Endothelial cell of umbilical vein (primary cell): Measurements from ENCODE around the gene APELA. TPM values are rescaled to one million over a fixed set of nuclear protein-coding genes. Genes with fewer than 3 reads are reported as not detected.

Experiments used
- BruUV-seq: library from RNA; stranded (reverse); fragments of 400-500 nt; replicated peaks from 2 replicates; lab custom pipeline; 2021; lab: Mats Ljungman, UMichigan
- CTCF ChIA-PET: fragments of 300-600, 350-600 bp; sonication (Branson Sonifier 250); formaldehyde crosslinking; loops from one replicate; lab custom pipeline; 2021; ENCODE audit warnings: antibody characterized with exemption, inconsistent platforms; lab: Charles Lee
- POLR2A ChIA-PET: fragments of 300-600, 350-600 bp; sonication (Branson Sonifier 250); formaldehyde crosslinking; loops from one replicate; lab custom pipeline; 2021; ENCODE audit warnings: antibody characterized with exemption, inconsistent platforms; lab: Charles Lee
- DNase-seq: peaks from one replicate; pipeline ENCODE4 v3.0.0-alpha.2; 2011; ENCODE audit warnings: low read depth, low spot score
- FAIRE-seq: peaks from 2 replicates; lab custom pipeline; 2011; peaks lifted over from hg19 to GRCh38; lab: Jason Lieb, UNC
- H2AFZ ChIP-seq: 2 replicates; pipeline ENCODE4 v1.6.0; 2012; ENCODE audit warnings: low read depth, low read length, control low read depth, inconsistent platforms
- H3K27ac ChIP-seq: 2 replicates; pipeline ENCODE4 v1.5.1; 2011; ENCODE audit warnings: low read depth, mild to moderate bottlenecking, control low read depth, low read length, moderate library complexity; ENCODE audit not compliant: insufficient read depth
- H3K27me3 ChIP-seq, 2 experiments: 2 replicates each; pipeline versions ENCODE4 v1.6.0 to v1.6.1; 2011; ENCODE audit warnings: low read length in 2 of 2, mixed read lengths in 1 of 2; ENCODE audit not compliant: control insufficient read depth in 2 of 2, insufficient read depth in 2 of 2
- H3K36me3 ChIP-seq, 2 experiments: 2 replicates in 1 of 2; 3 replicates in 1 of 2; pipeline ENCODE4 v1.5.1; 2011; ENCODE audit warnings: low read length in 2 of 2, mild to moderate bottlenecking in 1 of 2, moderate library complexity in 1 of 2; ENCODE audit not compliant: control insufficient read depth in 2 of 2, insufficient read depth in 2 of 2; ENCODE audit errors: extremely low read depth in 1 of 2
- H3K4me1 ChIP-seq: 3 replicates; pipeline ENCODE4 v1.5.1; 2011; ENCODE audit warnings: mild to moderate bottlenecking, low read length; ENCODE audit not compliant: control insufficient read depth, insufficient read depth; ENCODE audit errors: extremely low read depth
- H3K4me2 ChIP-seq: 2 replicates; pipeline ENCODE4 v1.6.1; 2011; ENCODE audit warnings: low read length, control low read depth, mixed read lengths; ENCODE audit not compliant: insufficient read depth
- H3K4me3 ChIP-seq, 3 experiments: fragments of 200-600 bp in 1 of 3; sonication (generic), shearing (Covaris generic) in 1 of 3; replicated peaks in 1 of 3; 2 replicates each; pipeline ENCODE4 v1.5.1; 2011 to 2016; ENCODE audit warnings: control low read depth in 3 of 3, low read length in 3 of 3, mild to moderate bottlenecking in 2 of 3, inconsistent platforms in 1 of 3, low read depth in 1 of 3, moderate library complexity in 1 of 3; ENCODE audit not compliant: insufficient read depth in 1 of 3
- H3K79me2 ChIP-seq: 2 replicates; pipeline ENCODE4 v1.6.0; 2012; ENCODE audit warnings: low read length, inconsistent platforms; ENCODE audit not compliant: control insufficient read depth, insufficient read depth
- H3K9ac ChIP-seq: replicated peaks from 2 replicates; pipeline ENCODE3; 2011; ENCODE audit warnings: low read length, control low read depth; ENCODE audit not compliant: insufficient read depth; ENCODE audit errors: extremely low read depth
- H3K9me1 ChIP-seq: replicated peaks from 3 replicates; pipeline ENCODE4 v1.6.0; 2011; ENCODE audit warnings: mild to moderate bottlenecking, low read length; ENCODE audit not compliant: control insufficient read depth, insufficient read depth; ENCODE audit errors: extremely low read depth
- H3K9me3 ChIP-seq: replicated peaks from 2 replicates; pipeline ENCODE4 v1.5.1; 2012; ENCODE audit warnings: low read length, inconsistent platforms; ENCODE audit not compliant: control insufficient read depth, insufficient read depth
- H4K20me1 ChIP-seq: replicated peaks from 2 replicates; pipeline ENCODE3; 2011; ENCODE audit warnings: mild to moderate bottlenecking, low read length; ENCODE audit not compliant: control insufficient read depth, insufficient read depth; ENCODE audit errors: extremely low read depth
- EZH2 ChIP-seq: IDR thresholded peaks from 2 replicates; pipeline ENCODE4 v1.6.1; 2012; ENCODE audit warnings: borderline replicate concordance, low read depth, mild to moderate bottlenecking, moderate library complexity, low read length, inconsistent platforms; ENCODE audit not compliant: severe bottlenecking
- FOS ChIP-seq: IDR thresholded peaks from 2 replicates; pipeline ENCODE4 v1.6.1; 2011; ENCODE audit warnings: mild to moderate bottlenecking, low read length, moderate library complexity, borderline replicate concordance; ENCODE audit not compliant: insufficient read depth
- GATA2 ChIP-seq: IDR thresholded peaks from 2 replicates; pipeline ENCODE4 v1.7.0; 2011; ENCODE audit warnings: low read depth, mild to moderate bottlenecking, moderate library complexity, mixed read lengths, low read length; ENCODE audit not compliant: insufficient read length, insufficient read depth
- JUN ChIP-seq: IDR thresholded peaks from 2 replicates; pipeline ENCODE4 v1.6.1; 2011; ENCODE audit warnings: borderline replicate concordance, low read depth; ENCODE audit not compliant: insufficient read length, insufficient read depth
- MYC ChIP-seq: IDR thresholded peaks from one replicate; pipeline ENCODE4 v1.6.1; 2011; ENCODE audit warnings: mild to moderate bottlenecking, low read depth, low read length
- POLR2A ChIP-seq: IDR thresholded peaks from 2 replicates; pipeline ENCODE4 v1.6.1; 2012; ENCODE audit warnings: low read depth, mild to moderate bottlenecking, control low read depth, low read length
- POLR2AphosphoS5 ChIP-seq: IDR thresholded peaks from 2 replicates; pipeline ENCODE4 v1.6.1; 2012; ENCODE audit warnings: low read depth, mild to moderate bottlenecking, control low read depth, low read length, moderate library complexity; ENCODE audit not compliant: insufficient read depth
- dilution Hi-C: fragments of 300-500 bp; cut with MboI; formaldehyde crosslinking; loops from one replicate; pipeline ENCODE4 v1.15.0; 2019; ENCODE audit warnings: low sequenced_read_pairs; ENCODE audit not compliant: extremely low pct_ligation_motif_present
- intact Hi-C: fragments of 100-400 bp; cut with micrococcal nuclease; formaldehyde crosslinking; loops from one replicate; pipeline ENCODE4 v1.10.0; 2022
- polyA plus RNA-seq, 4 experiments: library from polyadenylated mRNA; depleted of rRNA in 3 of 4; stranded (reverse) in 3 of 4; unstranded in 1 of 4; fragments of >200 nt; gene quantifications; 2 replicates each; pipeline versions ENCODE4 v1.2.1 to v1.2.3, GENCODE V29; 2011 to 2012; ENCODE audit warnings: missing spikeins in 1 of 4
- total RNA-seq: library from RNA; stranded (reverse); gene quantifications from 2 replicates; pipeline ENCODE4 v1.2.3, GENCODE V29; 2021
- TF ChIP-seq, protein P1 (sequence below), 2 donors: IDR thresholded peaks; 1 replicate in 1 of 2; 2 replicates in 1 of 2; pipeline ENCODE4 v1.5.1; 2011; ENCODE audit warnings: low read length in 2 of 2, mild to moderate bottlenecking in 2 of 2, moderate library complexity in 2 of 2, control low read depth in 1 of 2, inconsistent platforms in 1 of 2, low read depth in 1 of 2; ENCODE audit not compliant: insufficient read depth in 1 of 2; ENCODE audit errors: extremely low read depth in 1 of 2
- TF ChIP-seq, protein P2 (sequence below): IDR thresholded peaks from 2 replicates; pipeline ENCODE4 v1.6.1; 2011; ENCODE audit not compliant: insufficient read depth, insufficient read length

The APELA gene
- total and polyA plus RNA-seq, 2 donors (not counting 3 experiments of a cell fraction or from before 2014, with no cell fraction given) = not detected

DNA sequence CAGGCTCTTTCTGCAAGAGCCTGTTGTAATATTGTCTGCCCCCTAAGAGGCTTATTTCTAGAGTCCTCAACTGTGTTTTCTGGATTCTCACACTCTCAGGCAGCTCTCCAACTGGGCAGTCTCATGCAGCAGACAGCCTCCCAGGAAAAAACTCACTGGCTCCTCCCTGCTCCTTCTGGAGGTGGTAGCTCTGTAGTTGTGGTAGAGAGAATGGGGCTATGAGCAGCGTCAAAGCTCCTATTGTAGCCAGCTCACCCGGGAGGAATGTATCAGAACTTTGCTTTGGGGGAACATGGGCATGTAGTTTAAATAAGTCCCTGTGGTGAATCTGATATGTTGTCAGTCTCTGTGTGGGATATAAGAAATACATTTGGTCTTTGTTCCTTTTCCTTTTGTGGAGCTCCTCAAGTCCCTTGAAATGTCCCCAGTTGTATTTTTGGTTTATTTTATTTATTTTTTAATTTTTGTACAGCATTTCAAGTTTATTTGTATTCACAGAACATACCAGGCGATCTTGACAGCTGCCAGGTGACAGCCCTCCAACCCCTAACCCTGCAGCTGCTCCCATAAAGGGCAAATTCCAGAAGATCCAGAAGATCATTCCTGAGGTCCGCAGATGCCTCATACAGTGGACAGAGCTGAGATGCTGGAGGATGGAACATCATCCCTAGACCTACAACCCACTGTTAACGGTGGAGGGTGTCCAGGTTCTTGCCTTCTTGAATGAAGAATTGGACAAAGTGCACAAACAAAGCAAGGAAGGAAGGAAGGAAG lies 54.8 kb downstream of the APELA start:
- H3K4me1 ChIP-seq = no peaks in the 10 kb centered on the region
- no peak overlapping the region for H3K9ac ChIP-seq
- ChIA-PET CTCF (no interaction called here), POLR2A (no interaction called here)
- intact Hi-C loops (no loop called here), dilution Hi-C loops (no loop called here)
- H3K9me3 ChIP-seq = no peaks in the 10 kb centered on the region
- no peaks in the 10 kb centered on the region for H3K9me1 ChIP-seq
- DNase-seq = no peak
- no peaks in the 10 kb centered on the region for H3K27me3 ChIP-seq
- no peak for FAIRE-seq
- no peaks in the 10 kb centered on the region for H4K20me1 ChIP-seq
- H3K79me2 ChIP-seq = no peaks in the 10 kb centered on the region
- no peaks in the 10 kb centered on the region for H3K36me3 ChIP-seq
- TF ChIP-seq POLR2A (no peak), EZH2 (no peak), JUN (no peak), MYC (no peak), POLR2AphosphoS5 (no peak), GATA2 (no peak), FOS (no peak)
- TF ChIP-seq, protein P1, sequence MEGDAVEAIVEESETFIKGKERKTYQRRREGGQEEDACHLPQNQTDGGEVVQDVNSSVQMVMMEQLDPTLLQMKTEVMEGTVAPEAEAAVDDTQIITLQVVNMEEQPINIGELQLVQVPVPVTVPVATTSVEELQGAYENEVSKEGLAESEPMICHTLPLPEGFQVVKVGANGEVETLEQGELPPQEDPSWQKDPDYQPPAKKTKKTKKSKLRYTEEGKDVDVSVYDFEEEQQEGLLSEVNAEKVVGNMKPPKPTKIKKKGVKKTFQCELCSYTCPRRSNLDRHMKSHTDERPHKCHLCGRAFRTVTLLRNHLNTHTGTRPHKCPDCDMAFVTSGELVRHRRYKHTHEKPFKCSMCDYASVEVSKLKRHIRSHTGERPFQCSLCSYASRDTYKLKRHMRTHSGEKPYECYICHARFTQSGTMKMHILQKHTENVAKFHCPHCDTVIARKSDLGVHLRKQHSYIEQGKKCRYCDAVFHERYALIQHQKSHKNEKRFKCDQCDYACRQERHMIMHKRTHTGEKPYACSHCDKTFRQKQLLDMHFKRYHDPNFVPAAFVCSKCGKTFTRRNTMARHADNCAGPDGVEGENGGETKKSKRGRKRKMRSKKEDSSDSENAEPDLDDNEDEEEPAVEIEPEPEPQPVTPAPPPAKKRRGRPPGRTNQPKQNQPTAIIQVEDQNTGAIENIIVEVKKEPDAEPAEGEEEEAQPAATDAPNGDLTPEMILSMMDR (IDR thresholded peaks at IDR 0.05; ENCODE audit: extremely low read depth in 1 of 2, insufficient read depth in 1 of 2, low read depth in 1 of 2, low read length in 2 of 2) = no peak
- TF ChIP-seq, protein P2, sequence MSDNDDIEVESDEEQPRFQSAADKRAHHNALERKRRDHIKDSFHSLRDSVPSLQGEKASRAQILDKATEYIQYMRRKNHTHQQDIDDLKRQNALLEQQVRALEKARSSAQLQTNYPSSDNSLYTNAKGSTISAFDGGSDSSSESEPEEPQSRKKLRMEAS = no peak
- H2AFZ ChIP-seq = no peak overlapping the region
- no TSS peak for BruUV-seq
- H3K4me2 ChIP-seq = no peak overlapping the region
- no peak overlapping the region for H3K27ac ChIP-seq
- H3K4me3 ChIP-seq = no peak overlapping the region
